A673 (cell line): Measurements from ENCODE around the gene DIS3L2. TPM values are rescaled to one million over a fixed set of nuclear protein-coding genes. Genes with fewer than 3 reads are reported as not detected.

ENCODE experiments used
- BruUV-seq: library from RNA; stranded (reverse); fragments of 400-500 nt; replicated peaks from 2 replicates; lab custom pipeline; 2021; lab: Mats Ljungman, UMichigan
- CTCF ChIA-PET: fragments of 300-600 bp; sonication (Branson Sonifier 250); formaldehyde crosslinking; loops from one replicate; lab custom pipeline; 2022; ENCODE audit warnings: antibody characterized with exemption; lab: Charles Lee
- POLR2A ChIA-PET: fragments of 300-600 bp; sonication (Branson Sonifier 250); formaldehyde crosslinking; loops from one replicate; lab custom pipeline; 2022; ENCODE audit warnings: antibody characterized with exemption; ENCODE audit not compliant: low non-redundant PET; lab: Charles Lee
- DNase-seq: peaks from one replicate; pipeline ENCODE4 v3.0.0-alpha.2; 2015; ENCODE audit warnings: low spot score
- H3K27ac ChIP-seq: fragments of 200-600 bp; sonication (generic); 2 replicates; pipeline ENCODE4 v1.5.1; 2016; ENCODE audit warnings: mixed run types, low read depth, mild to moderate bottlenecking, mixed read lengths, antibody characterized with exemption, low read length; ENCODE audit not compliant: poor library complexity, severe bottlenecking
- H3K27me3 ChIP-seq: fragments of 200-600 bp; sonication (generic); replicated peaks from 2 replicates; pipeline ENCODE4 v1.6.1; 2017; ENCODE audit warnings: mixed run types, low read depth, mild to moderate bottlenecking, mixed read lengths, antibody characterized with exemption, low read length; ENCODE audit not compliant: insufficient read depth, poor library complexity
- H3K36me3 ChIP-seq: fragments of 200-600 bp; sonication (generic); 2 replicates; pipeline ENCODE4 v1.6.1; 2016; ENCODE audit warnings: mixed run types, mild to moderate bottlenecking, mixed read lengths, antibody characterized with exemption, low read length; ENCODE audit not compliant: insufficient read depth, poor library complexity, severe bottlenecking
- H3K4me1 ChIP-seq: fragments of 200-600 bp; sonication (generic); 2 replicates; pipeline ENCODE4 v1.6.1; 2017; ENCODE audit warnings: mixed run types, mild to moderate bottlenecking, mixed read lengths, antibody characterized with exemption, low read length; ENCODE audit not compliant: insufficient read depth, poor library complexity, severe bottlenecking
- H3K4me3 ChIP-seq: fragments of 200-600 bp; sonication (generic); 2 replicates; pipeline ENCODE4 v1.5.1; 2016; ENCODE audit warnings: low read depth, mixed run types, mild to moderate bottlenecking, mixed read lengths, low read length; ENCODE audit not compliant: poor library complexity, severe bottlenecking
- H3K9me3 ChIP-seq: fragments of 200-600 bp; sonication (generic); 2 replicates; pipeline ENCODE4 v1.6.1; 2016; ENCODE audit warnings: mixed run types, low read depth, mild to moderate bottlenecking, mixed read lengths, antibody characterized with exemption, low read length; ENCODE audit not compliant: poor library complexity, severe bottlenecking
- EZH2 ChIP-seq: fragments of 200-600 bp; sonication (generic); IDR thresholded peaks from 2 replicates; pipeline ENCODE4 v1.6.1; 2017; ENCODE audit warnings: borderline replicate concordance, low read depth, mild to moderate bottlenecking, mixed read lengths, antibody characterized with exemption, low read length; ENCODE audit not compliant: poor library complexity, severe bottlenecking
- intact Hi-C: fragments of 100-400 bp; cut with micrococcal nuclease; formaldehyde crosslinking; loops from one replicate; pipeline ENCODE4 v1.10.0; 2022; ENCODE audit not compliant: unreplicated experiment
- total RNA-seq: library from RNA; stranded (reverse); gene quantifications from 2 replicates; pipeline ENCODE4 v1.2.3, GENCODE V29; 2021
- TF ChIP-seq, protein P1 (sequence below): fragments of 300-800, 200-600 bp; sonication (generic); conservative IDR thresholded peaks from 2 replicates; pipeline ENCODE4 v1.5.1; 2017; ENCODE audit warnings: low read depth, mild to moderate bottlenecking, antibody characterized with exemption, low read length, moderate library complexity, mixed read lengths

DIS3L2 gene
- total RNA-seq, 1 experiment from 2014 or later = 38.7 TPM

DNA sequence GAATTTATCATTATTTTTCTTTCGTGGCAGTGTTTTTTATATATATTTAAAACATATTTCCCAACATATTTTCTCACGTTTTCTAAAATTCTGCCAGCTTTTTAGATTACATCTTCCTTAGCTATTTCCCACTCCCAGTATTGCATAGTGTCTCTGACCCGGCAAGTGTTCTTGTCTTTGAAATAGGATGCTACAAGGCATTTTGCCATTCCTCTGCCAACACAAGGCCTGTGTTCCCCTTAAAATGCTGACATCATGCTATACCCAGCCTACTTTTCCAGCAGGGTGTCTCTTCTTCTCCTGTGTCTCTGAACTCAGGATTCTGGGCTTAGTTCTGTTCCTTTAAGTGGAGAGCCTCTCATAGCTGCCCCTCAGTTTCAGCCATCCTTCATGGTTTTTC lies 115.2 kb downstream of the DIS3L2 start:
- CTCF ChIA-PET = no interaction called here
- Histone ChIP-seq H3K36me3 (no peaks in the 10 kb centered on the region), H3K27ac (no peak overlapping the region), H3K27me3 (no peaks in the 10 kb centered on the region), H3K9me3 (no peaks in the 10 kb centered on the region), H3K4me3 (no peak overlapping the region), H3K4me1 (no peaks in the 10 kb centered on the region)
- BruUV-seq = no TSS peak
- intact Hi-C loops = no loop called here
- peak; percentile 26 for DNase-seq
- no peak for TF ChIP-seq EZH2
- TF ChIP-seq, protein P1, sequence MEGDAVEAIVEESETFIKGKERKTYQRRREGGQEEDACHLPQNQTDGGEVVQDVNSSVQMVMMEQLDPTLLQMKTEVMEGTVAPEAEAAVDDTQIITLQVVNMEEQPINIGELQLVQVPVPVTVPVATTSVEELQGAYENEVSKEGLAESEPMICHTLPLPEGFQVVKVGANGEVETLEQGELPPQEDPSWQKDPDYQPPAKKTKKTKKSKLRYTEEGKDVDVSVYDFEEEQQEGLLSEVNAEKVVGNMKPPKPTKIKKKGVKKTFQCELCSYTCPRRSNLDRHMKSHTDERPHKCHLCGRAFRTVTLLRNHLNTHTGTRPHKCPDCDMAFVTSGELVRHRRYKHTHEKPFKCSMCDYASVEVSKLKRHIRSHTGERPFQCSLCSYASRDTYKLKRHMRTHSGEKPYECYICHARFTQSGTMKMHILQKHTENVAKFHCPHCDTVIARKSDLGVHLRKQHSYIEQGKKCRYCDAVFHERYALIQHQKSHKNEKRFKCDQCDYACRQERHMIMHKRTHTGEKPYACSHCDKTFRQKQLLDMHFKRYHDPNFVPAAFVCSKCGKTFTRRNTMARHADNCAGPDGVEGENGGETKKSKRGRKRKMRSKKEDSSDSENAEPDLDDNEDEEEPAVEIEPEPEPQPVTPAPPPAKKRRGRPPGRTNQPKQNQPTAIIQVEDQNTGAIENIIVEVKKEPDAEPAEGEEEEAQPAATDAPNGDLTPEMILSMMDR = no peak
- POLR2A ChIA-PET = interaction anchor here (0.7 kb wide), 1 partner anchor 46 kb away, joined by 3 read pairs; no protein-coding TSS in a partner anchor

DNA sequence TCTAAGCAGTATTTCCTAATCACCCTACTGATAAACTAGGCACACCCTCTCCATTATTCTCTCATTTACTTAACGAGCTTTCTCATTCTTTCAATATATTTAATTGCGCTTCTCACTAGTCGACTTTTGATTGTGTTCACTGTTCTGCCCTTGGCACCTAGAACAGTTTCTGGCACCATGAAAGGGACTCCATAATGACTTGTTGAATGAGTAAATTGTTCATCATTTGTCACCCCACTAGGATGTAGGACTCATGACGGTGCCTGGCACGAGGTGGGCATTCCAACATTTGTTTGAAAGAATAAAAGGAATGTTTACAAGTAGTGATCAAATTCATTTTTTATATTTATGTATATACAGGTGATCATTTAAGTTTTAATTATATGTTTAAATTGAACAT lies 123.7 kb downstream of the DIS3L2 start:
- intact Hi-C loops = no loop called here
- ChIA-PET POLR2A (no interaction called here), CTCF (no interaction called here)
- H3K9me3 ChIP-seq = peaks cover 5% of the 10 kb centered on the region
- H3K27ac ChIP-seq = no peak overlapping the region
- TF ChIP-seq, protein P1 = no peak
- TF ChIP-seq EZH2 = no peak
- no peaks in the 10 kb centered on the region for H3K36me3 ChIP-seq
- no peaks in the 10 kb centered on the region for H3K4me1 ChIP-seq
- DNase-seq = no peak
- no peak overlapping the region for H3K4me3 ChIP-seq
- no TSS peak for BruUV-seq
- H3K27me3 ChIP-seq = no peaks in the 10 kb centered on the region

DNA sequence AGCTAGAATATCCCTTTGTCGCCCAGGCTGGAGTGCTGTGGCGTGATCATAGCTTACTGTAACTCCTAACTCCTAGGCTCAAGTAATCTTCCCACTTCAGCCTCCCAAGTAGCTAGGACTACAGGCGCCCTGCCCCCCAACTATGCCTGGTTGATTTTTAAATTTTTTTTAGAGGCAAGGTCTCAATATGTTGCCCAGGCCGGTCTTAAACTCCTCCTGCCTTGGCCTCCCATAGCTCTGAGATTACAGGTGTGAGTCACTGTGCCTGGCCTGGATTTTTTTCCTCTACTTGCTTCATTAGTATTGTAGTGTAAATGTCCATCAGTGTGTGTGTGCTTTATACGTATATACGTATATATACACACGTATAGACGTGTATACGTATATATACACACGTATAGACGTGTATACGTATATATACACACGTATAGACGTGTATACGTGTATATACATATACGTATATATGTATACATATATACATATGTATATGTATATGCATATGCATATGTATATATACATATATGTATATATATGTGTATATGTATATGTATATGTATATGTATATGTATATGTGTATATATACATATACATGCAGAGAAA lies 124.4 kb downstream of the DIS3L2 start:
- no peak overlapping the region for H3K4me3 ChIP-seq
- ChIA-PET POLR2A (no interaction called here), CTCF (no interaction called here)

More for the DNA sequence above, 124.4 kb downstream of the DIS3L2 start:
- intact Hi-C loops = no loop called here
- TF ChIP-seq, protein P1 = no peak
- no peak for TF ChIP-seq EZH2
- no TSS peak for BruUV-seq
- no peaks in the 10 kb centered on the region for H3K36me3 ChIP-seq
- no peak overlapping the region for H3K27ac ChIP-seq
- no peaks in the 10 kb centered on the region for H3K27me3 ChIP-seq
- H3K9me3 ChIP-seq = peaks cover 5% of the 10 kb centered on the region
- no peak for DNase-seq
- no peaks in the 10 kb centered on the region for H3K4me1 ChIP-seq
